NK-92 treated with Interleukin-12 subunit alpha and Interleukin-12 subunit beta, amount 100 ng/mL, for 24 hours (cell line): ENCODE data around the gene TNFRSF1B.
A peak's percentile ranks its signal among the peaks of the same experiment; 100 is the strongest.

Experiments
- DNase-seq: peaks from one replicate; lab custom pipeline; 2025; lab: John Stamatoyannopoulos, UW

The TNFRSF1B gene

DNA sequence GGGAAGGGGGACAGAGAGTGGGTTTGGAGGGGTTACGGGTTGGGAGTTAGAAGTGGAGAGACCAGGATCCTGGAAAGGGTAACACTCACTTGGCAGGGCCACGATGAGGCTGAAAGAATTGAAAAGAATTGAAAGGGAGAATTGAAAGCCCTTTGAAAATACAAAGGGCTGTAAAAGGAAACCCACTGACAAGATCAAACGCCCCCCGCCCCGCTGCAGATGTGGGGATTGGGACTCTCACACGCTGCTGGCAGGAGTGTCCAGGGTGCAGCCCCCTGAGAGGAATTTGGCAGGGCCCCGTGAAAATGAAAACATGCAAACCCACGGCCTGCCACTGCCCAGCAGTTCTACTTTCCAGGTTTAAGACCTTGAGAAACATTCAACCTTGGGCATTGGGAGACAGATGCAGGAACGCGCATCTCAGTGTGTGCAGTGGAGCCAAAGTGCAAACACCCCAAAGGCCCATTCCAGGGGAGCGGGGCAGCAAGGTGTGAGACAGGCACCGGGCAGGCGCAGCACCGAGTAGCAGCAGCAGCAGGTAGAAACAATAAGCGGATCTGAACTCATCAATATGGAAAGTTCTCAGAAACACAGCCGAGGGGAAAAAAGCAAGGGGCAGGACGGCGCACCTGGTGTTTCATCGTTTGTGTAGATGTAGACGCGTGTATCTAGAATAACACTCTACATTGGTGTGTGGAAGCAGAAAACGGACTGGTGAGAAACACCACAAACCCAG is 8.3 kb upstream of the TNFRSF1B start:
- no peak for DNase-seq

DNA sequence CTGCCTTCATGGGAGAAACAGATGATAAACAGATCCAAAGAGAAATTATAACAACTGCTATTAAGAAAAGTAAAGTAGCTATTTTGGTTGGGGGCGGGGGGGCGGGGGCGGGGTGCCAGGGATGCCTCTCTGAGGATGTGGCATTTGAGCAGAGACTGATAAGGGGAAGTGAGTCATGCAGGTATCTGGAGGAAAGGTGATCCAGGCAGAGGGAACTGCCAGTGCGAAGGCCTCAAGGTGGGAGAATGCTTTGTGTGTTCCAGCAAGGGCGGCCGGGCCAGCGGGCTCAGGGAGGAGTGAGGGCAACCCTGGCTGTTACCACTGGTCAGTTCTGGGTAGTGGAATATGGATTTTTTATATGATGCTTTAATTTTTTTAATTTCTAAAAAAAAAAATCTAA is 7.0 kb upstream of the TNFRSF1B start:
- peak; percentile 51 for DNase-seq

DNA sequence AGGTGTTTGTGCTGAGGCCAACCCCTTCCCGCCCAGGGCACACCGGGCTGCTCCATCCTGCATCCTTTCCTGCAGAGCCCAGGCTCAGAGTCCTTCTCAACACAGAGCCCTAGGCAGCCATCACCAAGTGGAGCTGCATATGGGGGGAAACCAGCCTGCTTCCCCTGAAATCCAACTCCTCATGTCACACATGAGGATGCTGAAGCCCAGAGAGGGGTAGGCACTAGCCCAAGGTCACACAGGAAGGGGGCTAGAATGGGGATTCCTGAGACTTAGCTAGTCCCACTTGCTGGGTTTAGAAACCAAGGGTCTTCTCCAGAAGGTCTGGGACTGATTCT is 5.5 kb upstream of the TNFRSF1B start:
- DNase-seq = no peak

DNA sequence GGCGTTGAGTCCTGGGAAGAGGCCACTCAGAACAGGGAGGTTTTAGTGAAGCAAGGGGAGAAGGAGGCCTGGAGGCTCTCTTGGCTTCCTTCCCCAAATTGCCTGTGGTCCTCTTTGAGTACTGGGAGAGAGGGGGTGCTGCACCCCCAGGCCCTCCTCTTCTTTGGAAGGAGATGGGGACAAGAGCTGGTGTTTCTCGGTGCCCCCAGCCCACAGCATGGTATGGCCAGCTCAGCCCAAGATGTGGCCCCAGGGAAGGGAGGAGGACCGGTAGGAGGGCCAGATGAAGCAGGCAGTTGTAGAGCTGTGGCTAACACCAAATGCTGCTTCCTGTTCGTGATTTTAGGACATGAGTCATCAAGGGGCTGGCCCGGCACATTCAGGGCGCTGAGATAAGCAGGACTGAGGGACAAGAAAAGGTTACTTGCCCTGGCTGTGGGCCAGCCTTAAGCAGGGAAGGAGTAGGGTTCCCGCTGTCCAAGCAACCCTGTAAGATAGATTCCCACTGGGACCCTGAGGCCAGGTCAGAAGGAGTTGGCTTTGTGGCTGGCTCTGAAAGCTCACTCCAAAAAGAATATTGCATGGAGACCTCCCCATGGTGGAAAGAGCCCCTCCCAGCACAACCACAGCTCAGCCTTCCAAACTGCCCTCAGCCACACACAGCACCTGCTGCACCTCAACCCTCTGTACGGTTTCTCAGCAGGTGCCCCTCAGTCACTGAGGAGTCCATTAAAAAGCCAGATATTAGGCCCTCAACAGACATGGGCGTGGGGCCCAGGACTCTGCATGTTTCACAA is 4.9 kb upstream of the TNFRSF1B start:
- DNase-seq = peak; percentile 85

DNA sequence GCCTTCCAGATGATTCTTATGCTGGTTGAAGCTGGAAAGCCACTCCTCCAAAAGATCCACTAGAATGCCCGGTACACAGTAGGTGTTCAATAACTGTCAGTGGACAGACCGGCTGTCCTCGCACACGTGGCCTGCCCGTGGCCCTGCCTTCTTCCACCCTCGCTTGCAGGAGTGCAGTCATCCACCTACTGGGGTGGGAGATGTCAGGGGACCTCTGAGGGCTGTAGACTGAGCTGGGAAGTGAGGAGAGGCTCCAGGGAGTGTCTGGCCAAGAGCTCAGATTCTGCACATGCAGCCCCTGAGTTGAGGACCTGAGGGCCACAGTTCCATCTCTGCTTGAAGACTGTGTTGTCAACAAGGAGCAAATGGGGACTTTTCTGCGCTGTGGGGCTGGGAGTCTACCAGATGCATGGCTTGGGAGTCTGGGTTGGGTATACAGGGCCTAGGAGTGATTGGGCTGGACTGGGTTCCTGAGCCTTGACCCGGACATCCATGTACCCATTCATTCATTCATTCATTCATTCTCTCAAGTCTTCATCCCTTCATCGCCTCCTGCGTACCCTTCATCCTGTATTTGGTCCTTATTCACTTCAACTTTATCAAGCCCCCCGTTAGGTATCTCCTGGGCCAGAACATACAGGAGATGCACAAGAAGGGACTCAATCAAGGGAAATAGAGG is 4.2 kb upstream of the TNFRSF1B start:
- DNase-seq = no peak

DNA sequence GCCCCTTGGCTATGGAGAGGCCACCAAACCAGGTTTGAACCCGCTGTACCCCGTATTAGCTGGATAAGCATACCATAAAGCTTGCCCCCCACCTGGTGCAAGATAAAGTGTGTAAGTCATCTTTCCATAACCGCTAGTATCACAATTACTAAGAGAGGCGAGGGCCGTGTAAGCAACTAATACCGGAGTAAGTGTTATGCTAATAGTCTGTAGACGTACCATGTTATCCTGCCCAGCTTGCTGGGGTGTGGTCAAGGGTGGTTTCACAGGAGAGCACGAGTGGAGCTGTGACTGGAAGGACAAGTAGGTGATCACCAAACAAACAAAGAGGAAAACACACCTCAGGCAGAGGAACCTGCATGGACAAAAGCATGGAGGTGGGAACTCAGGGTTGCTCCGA is 3.6 kb upstream of the TNFRSF1B start:
- DNase-seq = no peak

DNA sequence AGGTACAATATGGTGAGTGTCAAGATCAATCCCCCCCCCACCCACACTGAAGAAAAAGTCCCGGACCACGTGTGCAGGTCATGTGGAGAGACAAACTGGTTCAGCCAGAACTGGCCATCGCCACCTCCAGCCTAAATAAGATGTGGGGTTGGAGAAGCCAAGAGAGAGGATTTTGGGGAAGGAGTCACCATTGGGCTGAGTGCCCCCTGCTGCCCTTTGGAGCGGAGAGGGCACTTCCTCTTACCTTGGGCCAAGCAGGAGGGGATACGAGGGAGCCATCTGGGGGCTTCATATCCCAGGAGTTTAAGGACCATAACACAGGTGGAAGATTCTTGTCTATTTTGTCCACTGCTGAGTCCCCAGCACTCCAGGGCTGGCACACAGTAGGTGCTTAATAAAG is 2.6 kb upstream of the TNFRSF1B start:
- DNase-seq = no peak

DNA sequence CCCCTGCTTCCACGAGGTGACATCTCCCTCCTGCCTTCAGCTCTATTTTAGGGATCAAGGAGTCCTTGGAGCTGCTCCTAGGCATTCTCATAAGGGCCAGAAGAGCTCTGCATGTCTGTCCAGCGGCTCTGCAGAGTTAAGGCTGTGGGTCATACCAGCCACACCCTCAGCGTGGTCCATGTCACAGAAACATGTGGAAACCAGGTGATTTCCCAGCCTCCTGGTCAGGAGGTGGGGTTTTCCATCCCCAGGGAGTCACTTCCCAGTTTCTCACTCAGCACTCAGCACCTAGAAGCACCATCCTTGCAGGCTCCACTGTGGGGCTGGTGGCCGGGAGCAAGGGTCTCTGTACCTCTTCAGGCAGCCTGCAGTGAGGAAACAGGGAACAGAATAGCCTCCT is 1.4 kb upstream of the TNFRSF1B start:
- DNase-seq = no peak

DNA sequence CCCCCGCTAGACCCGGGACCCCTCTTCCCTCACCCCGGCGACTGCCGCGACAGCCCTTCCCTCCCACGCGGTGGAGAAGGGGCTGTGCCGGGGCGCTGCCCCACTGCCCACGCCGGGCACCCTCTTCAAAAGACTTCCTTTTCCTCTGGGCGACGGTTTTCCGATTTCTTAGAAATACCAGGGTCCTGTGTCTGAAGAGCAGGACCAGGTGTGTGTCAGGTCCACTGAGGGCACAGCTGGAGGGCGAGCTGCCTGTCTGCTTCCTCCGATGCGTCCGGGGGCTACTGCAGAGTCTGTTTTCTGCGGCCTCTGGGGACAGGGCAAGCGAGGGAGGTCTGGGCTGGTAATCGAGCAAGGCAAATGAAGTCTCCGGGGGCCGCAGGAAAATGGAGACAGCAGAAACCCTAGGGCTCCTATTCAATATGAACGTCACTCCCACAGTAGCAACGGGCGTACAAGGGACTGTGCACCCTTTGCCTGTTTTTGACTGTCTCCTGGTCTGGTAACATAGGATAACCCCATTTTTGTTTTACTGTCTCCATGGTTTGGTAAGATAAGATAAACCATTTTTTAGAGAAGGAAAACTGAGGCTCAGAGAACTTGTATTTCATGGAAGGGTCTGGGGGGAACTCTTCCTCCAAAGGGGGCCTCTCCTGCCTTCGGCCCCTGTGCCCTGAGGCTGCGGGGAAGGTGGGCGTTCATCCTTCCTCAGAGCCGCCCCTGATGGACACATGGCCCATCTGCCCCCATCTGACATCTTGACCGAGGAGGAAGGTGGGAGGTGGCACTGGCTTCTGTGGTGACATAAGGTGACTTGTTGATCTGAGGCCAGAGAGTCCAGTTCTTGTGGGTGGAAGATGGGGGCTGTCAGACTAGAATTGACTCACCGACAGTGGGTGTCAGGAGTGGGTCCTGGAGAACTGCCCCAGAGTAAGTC is 970 bp downstream of the TNFRSF1B start:
- DNase-seq = no peak

DNA sequence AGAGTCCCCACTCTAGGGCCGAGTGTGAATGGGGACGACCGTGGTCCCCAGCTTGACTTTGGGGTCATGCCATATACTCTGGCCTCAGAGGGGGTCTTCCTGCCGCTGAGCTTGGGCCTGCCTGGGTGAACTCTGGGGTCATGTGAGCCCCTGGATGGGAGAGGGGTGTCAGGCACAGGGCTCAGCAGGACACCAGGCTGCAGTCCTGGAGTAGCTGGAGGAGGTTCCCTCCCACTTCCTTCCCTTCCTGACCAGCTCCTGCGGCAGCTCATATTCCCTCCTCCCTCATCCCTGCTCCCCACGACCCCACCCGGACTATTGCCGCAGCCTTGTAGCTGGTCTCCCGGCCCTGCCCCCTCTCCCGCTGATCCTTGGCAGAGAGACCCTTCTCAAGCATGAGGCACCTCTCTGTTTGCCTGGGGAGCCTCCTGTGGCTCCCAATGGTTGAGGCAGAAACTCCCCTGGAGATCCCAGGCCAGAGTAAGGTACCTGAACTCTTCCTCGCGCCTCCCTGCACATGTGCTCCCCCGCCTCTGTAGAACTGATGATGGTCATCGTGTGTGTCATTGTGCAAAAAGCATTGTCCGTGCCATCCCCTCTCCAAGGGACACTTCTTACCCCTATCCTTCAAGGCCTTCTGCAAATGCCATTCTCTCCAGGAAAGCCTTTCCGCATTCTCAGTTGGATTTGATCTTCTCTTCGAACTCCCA is 1.8 kb downstream of the TNFRSF1B start:
- no peak for DNase-seq

DNA sequence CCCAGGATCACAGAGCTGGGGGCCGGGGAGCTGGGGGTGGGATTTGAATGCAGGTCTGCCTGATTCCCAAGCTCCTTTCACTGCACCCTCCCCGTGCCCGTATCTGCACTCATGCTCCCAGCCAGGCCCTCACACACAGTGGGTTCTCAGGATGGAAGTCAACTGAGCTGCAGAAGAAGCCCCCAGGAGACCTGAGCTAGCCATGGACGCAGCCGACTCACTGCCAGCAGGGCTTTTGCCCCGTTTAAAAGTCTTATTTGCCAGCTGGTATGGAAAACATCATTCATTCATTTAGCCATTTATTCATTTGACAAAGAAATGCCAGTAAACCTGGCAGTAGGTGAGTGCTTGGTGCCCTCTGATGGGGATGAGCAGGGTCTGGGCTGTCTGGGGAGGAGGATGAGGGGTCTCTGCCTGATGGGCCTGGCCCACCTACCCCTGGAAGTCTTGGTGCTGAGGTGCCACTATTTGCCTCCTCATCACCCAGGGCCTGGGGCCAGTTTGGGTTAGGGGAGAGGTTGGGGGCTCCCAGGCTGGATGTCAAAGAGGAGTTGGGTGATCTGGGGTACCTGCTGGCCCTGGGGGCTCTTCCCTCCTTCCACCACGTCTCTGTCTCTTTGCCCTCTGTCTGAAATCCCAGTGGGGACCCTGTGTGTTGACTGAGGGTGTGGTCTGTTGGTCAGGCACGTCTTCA is 2.8 kb downstream of the TNFRSF1B start:
- DNase-seq = no peak

DNA sequence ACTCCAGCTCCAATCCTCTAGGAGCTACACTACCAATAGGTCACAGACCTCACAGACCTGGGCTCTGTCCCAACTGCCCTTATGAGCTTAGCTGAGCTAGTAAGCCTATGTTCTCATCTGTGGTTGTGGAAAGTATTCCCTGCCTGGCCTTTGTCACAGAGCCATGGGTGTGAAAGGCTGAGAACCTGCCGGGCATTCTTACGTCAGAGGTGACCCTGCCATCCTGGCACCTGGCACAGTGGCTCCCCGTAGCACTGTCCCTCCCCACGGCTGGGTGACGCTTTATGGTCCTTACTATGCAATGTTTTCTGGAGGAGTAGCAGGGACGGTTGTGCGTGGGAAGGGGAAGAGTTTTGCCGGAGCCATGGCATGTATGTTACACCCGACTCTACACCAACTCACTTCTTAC is 3.5 kb downstream of the TNFRSF1B start:
- DNase-seq = no peak

DNA sequence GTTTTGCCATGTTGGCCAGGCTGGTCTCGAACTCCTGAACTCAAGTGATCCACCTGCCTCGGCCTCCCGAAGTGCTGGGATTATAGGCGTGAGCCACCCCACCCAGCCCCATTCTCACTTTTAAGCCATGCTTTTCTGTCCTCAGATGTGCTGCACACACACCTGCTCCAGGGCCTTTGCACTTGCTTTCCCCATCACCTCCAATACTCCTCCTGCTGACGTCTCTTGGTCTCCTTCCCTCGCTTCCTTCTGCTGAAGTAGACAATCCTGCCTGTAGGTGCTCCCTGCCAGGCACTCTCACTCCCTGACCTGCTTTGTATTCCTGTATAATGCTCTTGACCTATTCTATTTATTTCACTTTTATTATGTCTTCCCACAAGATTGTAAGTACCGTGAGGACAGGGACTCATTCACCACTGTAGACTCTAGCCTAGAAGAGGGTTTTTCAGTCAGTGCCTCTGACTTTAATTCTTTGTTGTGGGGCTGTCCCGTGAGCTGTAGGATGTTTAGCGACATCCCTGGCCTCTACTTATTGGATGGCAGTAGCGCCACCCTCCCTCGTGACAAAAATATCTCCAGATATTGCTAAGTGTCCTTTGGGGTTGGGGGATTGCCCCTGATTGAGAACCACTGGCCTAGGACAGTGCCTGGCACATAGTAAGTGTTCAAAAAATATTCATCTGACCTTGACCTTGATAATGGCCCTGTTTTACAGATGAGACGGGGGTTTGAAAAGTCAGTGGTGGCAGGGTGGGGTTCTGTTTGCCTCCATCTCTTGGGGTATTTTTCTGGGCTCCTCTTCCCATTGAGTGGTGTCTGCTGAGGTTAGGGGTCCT is 4.6 kb downstream of the TNFRSF1B start:
- no peak for DNase-seq

DNA sequence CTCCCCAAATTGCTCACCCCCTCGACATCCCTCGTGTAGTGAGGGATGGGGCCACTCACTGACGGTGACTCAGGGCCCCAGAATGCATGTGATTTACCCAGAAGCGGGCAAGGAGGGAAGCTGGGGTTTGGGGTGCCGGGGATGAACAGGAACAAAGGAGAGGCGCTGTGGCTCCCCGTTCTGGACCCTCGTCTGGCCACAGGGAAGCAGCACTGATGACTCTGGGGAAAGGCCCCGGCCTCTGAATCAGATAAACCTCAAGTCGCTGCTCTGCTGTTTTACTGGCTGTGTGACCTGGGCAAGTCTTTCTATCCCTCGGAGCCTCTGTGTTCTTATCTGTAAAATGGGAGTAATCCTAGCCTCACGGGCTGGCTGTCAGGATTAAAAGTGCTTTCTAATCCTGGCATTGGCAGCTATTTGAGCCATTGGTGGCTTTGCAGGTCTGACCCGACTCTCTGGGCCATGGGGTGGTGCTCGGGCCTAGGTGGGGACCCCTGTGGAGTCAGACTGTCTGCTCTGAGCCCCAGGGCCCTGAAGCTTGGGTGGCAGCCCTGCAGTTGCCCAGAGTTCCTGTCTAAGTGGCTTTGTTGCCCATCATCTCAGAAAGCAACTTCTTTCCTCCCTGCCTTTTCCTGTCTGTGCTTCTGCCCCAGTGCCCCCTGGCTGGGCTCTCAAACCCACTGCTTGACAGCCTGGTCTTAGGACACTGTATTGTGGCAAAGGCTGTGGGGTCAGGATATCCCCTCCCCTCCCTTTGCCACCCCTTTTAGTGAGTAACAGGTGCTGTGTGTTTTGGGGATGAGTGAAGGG is 5.5 kb downstream of the TNFRSF1B start:
- DNase-seq = no peak

DNA sequence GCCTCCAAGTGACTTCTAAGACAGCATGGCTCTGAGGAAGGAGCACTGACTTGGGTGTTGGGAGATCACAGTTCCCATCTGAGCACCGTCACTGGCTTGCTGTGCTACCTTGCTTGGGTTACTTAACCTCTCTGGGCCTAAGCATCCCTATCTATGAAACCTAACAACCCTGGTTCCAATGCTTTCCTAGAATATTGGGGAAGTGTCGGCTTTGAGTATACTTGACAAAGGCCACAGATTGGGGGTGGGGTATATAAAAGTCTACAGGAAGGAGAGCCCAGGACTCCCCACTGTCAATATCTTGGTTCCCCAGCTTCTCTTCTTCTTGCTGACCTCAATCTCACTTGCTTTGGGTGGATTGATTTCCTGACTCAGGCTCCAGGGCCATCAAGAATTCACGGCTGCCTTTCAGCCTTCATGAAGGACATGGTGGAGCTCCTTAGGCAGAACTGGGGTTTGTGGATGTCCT is 6.3 kb downstream of the TNFRSF1B start:
- DNase-seq = no peak

DNA sequence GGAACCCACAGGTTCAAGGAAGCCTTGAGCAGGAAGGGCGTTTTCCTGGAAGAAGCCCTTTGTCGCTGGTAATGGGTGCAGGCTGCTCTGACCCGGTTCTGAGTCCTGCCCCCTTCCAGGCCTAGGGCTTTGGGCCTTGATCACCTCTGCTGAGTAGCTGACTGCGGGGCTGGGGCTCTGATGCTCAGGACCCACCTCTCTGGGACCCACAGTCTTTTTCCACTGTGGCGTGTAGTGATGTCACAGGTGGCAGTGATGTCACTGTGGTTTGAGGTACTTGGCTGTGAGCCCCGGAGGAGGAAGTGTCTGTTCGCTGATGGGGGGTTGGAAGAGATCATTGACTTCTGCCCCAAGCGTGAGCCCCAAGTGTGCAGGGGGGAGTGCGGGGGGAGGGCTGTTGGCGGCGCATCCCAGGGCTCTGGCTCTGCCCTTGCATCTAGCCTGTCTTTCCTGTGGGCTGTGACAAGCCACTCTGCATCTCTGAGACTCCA is 6.9 kb downstream of the TNFRSF1B start:
- DNase-seq = peak; percentile 89

DNA sequence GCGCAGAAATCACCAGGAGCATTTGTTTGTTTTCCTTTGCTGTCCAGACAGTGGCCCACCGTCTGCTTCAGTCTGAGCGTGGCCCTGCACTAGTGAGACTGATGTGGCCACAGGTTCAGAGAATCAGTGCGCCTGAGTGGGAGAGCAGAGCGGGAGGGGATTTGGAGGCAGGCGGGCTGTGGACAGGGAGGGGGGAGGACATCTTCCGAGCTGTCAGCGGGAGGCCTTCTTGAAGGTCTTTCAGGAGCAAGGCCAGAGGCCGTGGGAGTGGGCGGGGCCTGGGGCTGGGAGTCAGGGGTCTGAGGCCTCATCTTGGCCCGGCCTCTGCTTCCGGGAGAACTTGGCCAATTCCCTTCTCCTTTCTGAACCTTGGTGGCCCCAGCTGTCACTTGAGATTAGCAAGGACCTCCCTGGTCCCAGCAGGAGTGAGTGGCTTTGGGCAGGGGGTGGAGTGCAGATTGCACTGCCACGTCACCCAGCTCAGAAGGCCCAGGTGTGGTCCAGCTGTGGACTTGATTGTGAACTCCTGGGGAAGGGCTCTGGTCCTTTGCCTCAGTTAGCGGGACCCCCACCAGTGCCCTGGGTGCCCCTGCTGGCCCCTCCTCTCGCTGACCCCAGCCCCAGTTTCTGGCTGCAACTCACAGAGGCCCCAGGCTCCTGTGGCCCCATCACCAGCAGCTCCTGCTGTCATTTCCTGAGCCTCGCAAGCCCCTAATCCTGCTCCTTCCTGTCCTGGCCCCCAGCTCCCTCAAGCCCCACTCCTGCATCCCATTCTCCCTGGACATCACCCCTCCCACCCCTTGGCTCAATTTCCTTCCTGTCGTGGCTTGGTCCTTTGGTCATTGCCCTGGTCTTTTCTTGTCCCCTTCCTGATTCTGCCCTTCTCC is 8.4 kb downstream of the TNFRSF1B start:
- DNase-seq = no peak
